Trophoblast cell (in vitro differentiated cells and primary cell): Measurements from ENCODE around the gene ATPAF2.

Experiments used
- DNase-seq, 2 donors: peaks; one replicate each; pipeline ENCODE4 v3.0.0-alpha.2; 2016
- H2AFZ ChIP-seq: 2 replicates; pipeline ENCODE4 v1.6.1; 2013; ENCODE audit warnings: low read length, moderate library complexity, mild to moderate bottlenecking; ENCODE audit not compliant: insufficient read depth, poor library complexity
- H2AK5ac ChIP-seq: 2 replicates; pipeline ENCODE4 v1.6.1; 2013; ENCODE audit warnings: mild to moderate bottlenecking, low read length
- H2BK120ac ChIP-seq: 2 replicates; pipeline ENCODE4 v1.6.1; 2013; ENCODE audit warnings: low read length, mild to moderate bottlenecking, moderate library complexity; ENCODE audit not compliant: insufficient read depth, poor library complexity
- H2BK12ac ChIP-seq: 2 replicates; pipeline ENCODE4 v1.6.1; 2013; ENCODE audit warnings: mild to moderate bottlenecking, low read length, moderate library complexity
- H2BK5ac ChIP-seq: 2 replicates; pipeline ENCODE4 v1.6.1; 2013; ENCODE audit warnings: low read length, low read depth, moderate library complexity, mild to moderate bottlenecking; ENCODE audit not compliant: poor library complexity
- H3K14ac ChIP-seq: 2 replicates; pipeline ENCODE4 v1.6.1; 2013; ENCODE audit warnings: mild to moderate bottlenecking, low read length
- H3K18ac ChIP-seq: 2 replicates; pipeline ENCODE4 v1.6.1; 2013; ENCODE audit warnings: mild to moderate bottlenecking, low read length
- H3K23ac ChIP-seq: 2 replicates; pipeline ENCODE4 v1.6.1; 2013; ENCODE audit warnings: low read length
- H3K27ac ChIP-seq: 2 replicates; pipeline ENCODE4 v1.5.1; 2013; ENCODE audit warnings: low read depth, mild to moderate bottlenecking, inconsistent platforms, low read length, moderate library complexity
- H3K27me3 ChIP-seq: 2 replicates; pipeline ENCODE4 v1.6.1; 2013; ENCODE audit warnings: inconsistent platforms, mild to moderate bottlenecking, low read length, moderate library complexity; ENCODE audit not compliant: insufficient read depth
- H3K36me3 ChIP-seq, 2 experiments: 1 replicate in 1 of 2; 2 replicates in 1 of 2; pipeline ENCODE4 v1.6.1; 2013; ENCODE audit warnings: low read length in 2 of 2, mild to moderate bottlenecking in 2 of 2, moderate library complexity in 1 of 2; ENCODE audit not compliant: insufficient read depth in 2 of 2, control insufficient read depth in 1 of 2
- H3K4ac ChIP-seq: 2 replicates; pipeline ENCODE4 v1.6.1; 2013; ENCODE audit warnings: low read depth, mild to moderate bottlenecking, low read length, moderate library complexity
- H3K4me1 ChIP-seq, 2 experiments: 1 replicate in 1 of 2; 2 replicates in 1 of 2; pipeline ENCODE4 v1.6.1; 2013; ENCODE audit warnings: low read length in 2 of 2, mild to moderate bottlenecking in 2 of 2, moderate library complexity in 1 of 2; ENCODE audit not compliant: insufficient read depth in 2 of 2, control insufficient read depth in 1 of 2
- H3K4me2 ChIP-seq: 2 replicates; pipeline ENCODE4 v1.6.1; 2013; ENCODE audit warnings: inconsistent platforms, mild to moderate bottlenecking, low read length, moderate library complexity
- H3K4me3 ChIP-seq: 2 replicates; pipeline ENCODE4 v1.5.1; 2013; ENCODE audit warnings: mild to moderate bottlenecking, low read depth, low read length, inconsistent platforms
- H3K79me1 ChIP-seq: one replicate; pipeline ENCODE4 v1.6.1; 2013; ENCODE audit warnings: low read length
- H3K79me2 ChIP-seq: 2 replicates; pipeline ENCODE4 v1.6.1; 2013; ENCODE audit warnings: low read length, mild to moderate bottlenecking; ENCODE audit not compliant: control insufficient read depth, insufficient read depth, poor library complexity
- H3K9ac ChIP-seq: 2 replicates; pipeline ENCODE4 v1.6.1; 2013; ENCODE audit warnings: mild to moderate bottlenecking, low read length
- H3K9me3 ChIP-seq: 2 replicates; pipeline ENCODE4 v1.6.1; 2013; ENCODE audit warnings: low read depth, mild to moderate bottlenecking, control low read depth, inconsistent platforms, low read length; ENCODE audit not compliant: insufficient read depth
- H4K12ac ChIP-seq: 2 replicates; pipeline ENCODE4 v1.6.1; 2013; ENCODE audit warnings: low read depth, mild to moderate bottlenecking, low read length, moderate library complexity
- H4K8ac ChIP-seq: 2 replicates; pipeline ENCODE4 v1.6.1; 2013; ENCODE audit warnings: low read depth, mild to moderate bottlenecking, low read length, moderate library complexity
- H4K91ac ChIP-seq: one replicate; pipeline ENCODE4 v1.6.1; 2013; ENCODE audit warnings: low read depth, mild to moderate bottlenecking, low read length, moderate library complexity
- WGBS: extraction: QIAGEN DNeasy Blood & Tissue Kit; methylation state at CpG from one replicate; pipeline ENCODE4 v1.1.7; 2013; ENCODE audit warnings: missing lambda C conversion rate; ENCODE audit not compliant: insufficient read length, insufficient coverage; ENCODE audit errors: extremely low coverage; 5-methylcytosine and 5-hydroxymethylcytosine counted together

Gene ATPAF2

DNA sequence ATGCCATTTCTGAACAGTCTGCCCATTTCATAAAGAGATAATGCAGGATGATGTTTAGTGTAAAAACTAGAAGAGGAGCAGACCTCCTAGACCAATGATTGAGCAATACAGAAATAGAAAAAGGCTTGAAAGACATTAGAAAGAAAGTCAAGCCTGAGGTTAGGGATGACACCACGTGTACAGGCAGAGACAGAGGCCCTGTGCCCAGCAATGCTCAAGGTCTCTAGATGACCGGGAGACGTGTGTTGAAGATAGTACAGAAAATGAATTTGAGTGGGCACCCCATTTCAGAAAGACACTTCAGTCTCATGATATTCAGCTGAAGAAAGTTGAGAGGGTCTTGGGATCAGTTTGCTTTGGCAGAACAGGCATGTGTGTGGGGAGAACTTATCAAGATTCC is 5.6 kb upstream of the ATPAF2 start:
- Histone ChIP-seq H3K27ac (no peak overlapping the region), H3K79me1 (peaks cover 3% of the 10 kb centered on the region), H2AFZ (no peak overlapping the region), H3K14ac (no peak overlapping the region), H3K4ac (no peak overlapping the region), H3K79me2 (peaks cover 3% of the 10 kb centered on the region), H2AK5ac (no peak overlapping the region), H3K4me2 (no peak overlapping the region), H2BK12ac (no peak overlapping the region), H4K91ac (no peak overlapping the region), H3K23ac (no peak overlapping the region), H3K18ac (no peak overlapping the region), H2BK120ac (no peak overlapping the region), H3K27me3 (no peaks in the 10 kb centered on the region), H3K9ac (no peak overlapping the region), H4K12ac (no peak overlapping the region), H3K9me3 (no peaks in the 10 kb centered on the region), H4K8ac (no peak overlapping the region), H3K4me1 (peaks cover 6 to 12% of the 10 kb centered on the region in 2 experiments), H3K36me3 (peaks cover 3 to 15% of the 10 kb centered on the region in 2 experiments), H2BK5ac (no peak overlapping the region), H3K4me3 (no peak overlapping the region)
- DNase-seq = no peak
- no CpG with 5 or more reads among the region's 3 CpGs for WGBS

- Histone ChIP-seq H3K14ac (no peak overlapping the region), H3K4me3 (no peak overlapping the region)
These were observed 4.5 kb upstream of the ATPAF2 start for GRCh38 chr17:18043491-18043890.

DNA sequence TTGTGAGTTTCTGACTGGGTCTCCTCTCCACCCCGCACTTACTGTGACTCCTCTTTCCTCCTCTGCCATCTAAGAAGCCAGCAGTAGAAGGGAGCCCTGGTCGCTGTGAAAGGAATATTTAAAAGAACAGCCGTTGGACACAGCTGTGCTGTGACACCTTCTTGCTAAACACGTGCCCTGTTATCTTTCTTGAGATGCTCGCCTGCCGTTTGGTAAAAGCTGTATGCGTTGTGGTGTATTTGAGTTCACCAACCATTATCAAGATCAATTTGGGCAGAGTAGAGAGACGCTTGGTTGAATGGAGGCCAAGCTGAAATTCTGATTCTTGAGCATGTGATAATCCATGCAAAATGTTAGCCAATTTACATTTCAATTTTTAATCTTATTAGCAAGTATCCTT is 4.0 kb upstream of the ATPAF2 start:
- Histone ChIP-seq H4K8ac (no peak overlapping the region), H3K79me2 (peaks cover 5% of the 10 kb centered on the region), H3K79me1 (peaks cover 8% of the 10 kb centered on the region), H2BK12ac (no peak overlapping the region), H2AK5ac (no peak overlapping the region), H4K91ac (no peak overlapping the region), H3K36me3 (peaks cover 3 to 15% of the 10 kb centered on the region in 2 experiments), H2BK5ac (no peak overlapping the region), H4K12ac (no peak overlapping the region), H3K27ac (no peak overlapping the region), H3K4me3 (no peak overlapping the region), H3K4me1 (peaks cover 11 to 17% of the 10 kb centered on the region in 2 experiments), H3K27me3 (no peaks in the 10 kb centered on the region), H3K23ac (no peak overlapping the region), H2AFZ (no peak overlapping the region), H3K4ac (no peak overlapping the region), H3K14ac (no peak overlapping the region), H3K9ac (no peak overlapping the region), H2BK120ac (no peak overlapping the region), H3K18ac (no peak overlapping the region), H3K4me2 (no peak overlapping the region), H3K9me3 (no peaks in the 10 kb centered on the region)
- WGBS = no CpG with 5 or more reads among the region's 8 CpGs
- DNase-seq = no peak

More at GRCh38 chr17:18043491-18043890, 4.5 kb upstream of the ATPAF2 start:
- no peak overlapping the region for H3K18ac ChIP-seq
- H2BK12ac ChIP-seq = no peak overlapping the region
- H3K4me1 ChIP-seq = peaks cover 6 to 12% of the 10 kb centered on the region in 2 experiments
- DNase-seq = no peak
- H4K91ac ChIP-seq = no peak overlapping the region
- H2BK5ac ChIP-seq = no peak overlapping the region
- no peaks in the 10 kb centered on the region for H3K27me3 ChIP-seq
- no peak overlapping the region for H4K8ac ChIP-seq
- H3K9me3 ChIP-seq = no peaks in the 10 kb centered on the region
- H3K36me3 ChIP-seq = peaks cover 3 to 15% of the 10 kb centered on the region in 2 experiments
- no peak overlapping the region for H3K4me2 ChIP-seq
- H4K12ac ChIP-seq = no peak overlapping the region
- H3K4ac ChIP-seq = no peak overlapping the region
- H3K27ac ChIP-seq = no peak overlapping the region
- no peak overlapping the region for H2BK120ac ChIP-seq
- no peak overlapping the region for H3K23ac ChIP-seq
- H2AK5ac ChIP-seq = no peak overlapping the region
- peaks cover 5% of the 10 kb centered on the region for H3K79me2 ChIP-seq
- peaks cover 8% of the 10 kb centered on the region for H3K79me1 ChIP-seq
- H3K9ac ChIP-seq = no peak overlapping the region
- no peak overlapping the region for H2AFZ ChIP-seq
- WGBS = no CpG with 5 or more reads among the region's 1 CpG

GRCh38 chr17:18041776-18042175 is 2.8 kb upstream of the ATPAF2 start:
- H4K91ac ChIP-seq = no peak overlapping the region
- no peak overlapping the region for H2BK120ac ChIP-seq
- H4K8ac ChIP-seq = no peak overlapping the region
- peak; percentile 63 to 74 for DNase-seq
- no peak overlapping the region for H3K27ac ChIP-seq
- no peak overlapping the region for H3K14ac ChIP-seq
- H2BK5ac ChIP-seq = no peak overlapping the region
- H3K18ac ChIP-seq = no peak overlapping the region
- no peaks in the 10 kb centered on the region for H3K9me3 ChIP-seq
- H3K27me3 ChIP-seq = no peaks in the 10 kb centered on the region
- WGBS = no CpG with 5 or more reads among the region's 1 CpG
- H2BK12ac ChIP-seq = no peak overlapping the region
- H3K4me1 ChIP-seq = peaks cover 11 to 18% of the 10 kb centered on the region in 2 experiments
- no peak overlapping the region for H3K23ac ChIP-seq
- no peak overlapping the region for H3K4me2 ChIP-seq
- H2AK5ac ChIP-seq = no peak overlapping the region
- no peak overlapping the region for H3K4me3 ChIP-seq
- H3K9ac ChIP-seq = no peak overlapping the region
- H3K4ac ChIP-seq = no peak overlapping the region
- H2AFZ ChIP-seq = no peak overlapping the region
- H3K79me2 ChIP-seq = peaks cover 5% of the 10 kb centered on the region
- no peak overlapping the region for H4K12ac ChIP-seq
- H3K79me1 ChIP-seq = peaks cover 8% of the 10 kb centered on the region
- H3K36me3 ChIP-seq = peaks cover 0 to 12% of the 10 kb centered on the region in 2 experiments
